GM21515 (cell line): ENCODE results near the gene TRIM3.

Source experiments
- ATAC-seq: cut with Tn5 transposase; IDR thresholded peaks from one replicate; pipeline ENCODE4 v1.9.1; 2021; ENCODE audit not compliant: unreplicated experiment

The TRIM3 gene

GRCh38 chr11:6442441-6442840 is 31.3 kb downstream of the TRIM3 start:
- ATAC-seq: no peak

- no peak for ATAC-seq
Observed at GRCh38 chr11:6440906-6441358, 32.8 kb downstream of the TRIM3 start, which contains the start of gene HPX. Gene HPX (minus strand): TSS chr11:6440987. CDS start chr11:6440963, 24 bp downstream.

GRCh38 chr11:6438979-6439571 is 34.7 kb downstream of the TRIM3 start:
- ATAC-seq: no peak

GRCh38 chr11:6437993-6438392 is 35.7 kb downstream of the TRIM3 start:
- ATAC-seq: no peak

GRCh38 chr11:6437423-6437822 is 36.3 kb downstream of the TRIM3 start:
- no peak for ATAC-seq

GRCh38 chr11:6433998-6434660 is 39.6 kb downstream of the TRIM3 start:
- no peak for ATAC-seq

GRCh38 chr11:6431861-6432260 is 41.9 kb downstream of the TRIM3 start:
- ATAC-seq: no peak

- ATAC-seq: no peak
Observed at GRCh38 chr11:6427516-6427915, 46.2 kb downstream of the TRIM3 start.

- no peak for ATAC-seq
Observed at GRCh38 chr11:6420677-6421076, 53.1 kb downstream of the TRIM3 start.

GRCh38 chr11:6419009-6419631 is 54.6 kb downstream of the TRIM3 start, which contains the start of gene APBB1:
Gene APBB1 (minus strand): TSS chr11:6419094. CDS start chr11:6411347, 7,747 bp downstream.
- peak; percentile 59 for ATAC-seq

GRCh38 chr11:6418557-6419008 is 55.2 kb downstream of the TRIM3 start:
- ATAC-seq: no peak

GRCh38 chr11:6417907-6418556 is 55.7 kb downstream of the TRIM3 start:
- ATAC-seq: no peak

GRCh38 chr11:6415797-6416196 is 57.9 kb downstream of the TRIM3 start:
- ATAC-seq: no peak

GRCh38 chr11:6414874-6415328 is 58.8 kb downstream of the TRIM3 start:
- no peak for ATAC-seq

- ATAC-seq: no peak
Observed at GRCh38 chr11:6413791-6414201, 59.9 kb downstream of the TRIM3 start.

GRCh38 chr11:6411594-6412031 is 62.1 kb downstream of the TRIM3 start:
- ATAC-seq: no peak

- no peak for ATAC-seq
Observed at GRCh38 chr11:6410695-6411430, 62.9 kb downstream of the TRIM3 start.

- ATAC-seq: no peak
Observed at GRCh38 chr11:6406370-6406769, 67.4 kb downstream of the TRIM3 start.

GRCh38 chr11:6405846-6406245 is 67.9 kb downstream of the TRIM3 start:
- ATAC-seq: no peak

GRCh38 chr11:6405052-6405667 is 68.6 kb downstream of the TRIM3 start:
- no peak for ATAC-seq
